ENCODE results near the gene CARD10.
A peak's percentile ranks its signal among the peaks of the same experiment; 100 is the strongest.
"Not testable (repeated sequence)": the region's sequence is repeated elsewhere in the genome, so short reads cannot be mapped to it uniquely, and the experiment has no call there.

Gene CARD10

GRCh38 chr22:37487129-37487528 is 32.1 kb downstream of the CARD10 start:
- no peak for DNase-seq (ENCODE audit: low read depth, low spot score)

GRCh38 chr22:37486224-37486845 is 32.9 kb downstream of the CARD10 start, which contains the start of gene MFNG:
Gene MFNG, minus strand, starts transcription at chr22:37486384. Its CDS starts 207 bp downstream, at chr22:37486177.
- DNase-seq (ENCODE audit: low read depth, low spot score) = peak; percentile 76

GRCh38 chr22:37485395-37486223 is 33.6 kb downstream of the CARD10 start:
- DNase-seq (ENCODE audit: low read depth, low spot score) = no peak

GRCh38 chr22:37484480-37485394 is 34.5 kb downstream of the CARD10 start:
- DNase-seq (ENCODE audit: low read depth, low spot score) = no peak

- no peak for DNase-seq (ENCODE audit: low read depth, low spot score)
Observed at GRCh38 chr22:37483050-37483449, 36.2 kb downstream of the CARD10 start.

- no peak for DNase-seq (ENCODE audit: low read depth, low spot score)
Observed at GRCh38 chr22:37482244-37482643, 37.0 kb downstream of the CARD10 start.

GRCh38 chr22:37481347-37481907 is 37.8 kb downstream of the CARD10 start:
- no peak for DNase-seq (ENCODE audit: low read depth, low spot score)

GRCh38 chr22:37480387-37481346 is 38.5 kb downstream of the CARD10 start:
- no peak for DNase-seq (ENCODE audit: low read depth, low spot score)

- no peak for DNase-seq (ENCODE audit: low read depth, low spot score)
Observed at GRCh38 chr22:37479196-37479595, 40.0 kb downstream of the CARD10 start.

GRCh38 chr22:37476389-37477329 is 42.6 kb downstream of the CARD10 start:
- DNase-seq (ENCODE audit: low read depth, low spot score) = no peak

GRCh38 chr22:37474447-37475090 is 44.6 kb downstream of the CARD10 start:
- no peak for DNase-seq (ENCODE audit: low read depth, low spot score)

GRCh38 chr22:37473437-37473946 is 45.7 kb downstream of the CARD10 start:
- no peak for DNase-seq (ENCODE audit: low read depth, low spot score)

GRCh38 chr22:37472418-37473006 is 46.7 kb downstream of the CARD10 start:
- DNase-seq (ENCODE audit: low read depth, low spot score) = no peak

- DNase-seq (ENCODE audit: low read depth, low spot score) = no peak
Observed at GRCh38 chr22:37471727-37472417, 47.3 kb downstream of the CARD10 start.

GRCh38 chr22:37470087-37470445 is 49.1 kb downstream of the CARD10 start:
- no peak for DNase-seq (ENCODE audit: low read depth, low spot score)

- DNase-seq (ENCODE audit: low read depth, low spot score) = no peak
Observed at GRCh38 chr22:37469416-37470086, 49.7 kb downstream of the CARD10 start.

GRCh38 chr22:37468201-37468695 is 51.0 kb downstream of the CARD10 start:
- DNase-seq (ENCODE audit: low read depth, low spot score) = not testable (repeated sequence)
